GM21529 (cell line): Measurements from ENCODE around the gene E2F6.
"Not testable (repeated sequence)": the region's sequence is repeated elsewhere in the genome, so short reads cannot be mapped to it uniquely, and the experiment has no call there.

Experiments
- ATAC-seq: cut with Tn5 transposase; IDR thresholded peaks from one replicate; pipeline ENCODE4 v1.9.1; 2021; ENCODE audit not compliant: unreplicated experiment

Gene E2F6

GRCh38 chr2:11416931-11417330, 49.0 kb downstream of the E2F6 start:
- no peak for ATAC-seq

GRCh38 chr2:11416186-11416585, 49.8 kb downstream of the E2F6 start:
- no peak for ATAC-seq

DNA sequence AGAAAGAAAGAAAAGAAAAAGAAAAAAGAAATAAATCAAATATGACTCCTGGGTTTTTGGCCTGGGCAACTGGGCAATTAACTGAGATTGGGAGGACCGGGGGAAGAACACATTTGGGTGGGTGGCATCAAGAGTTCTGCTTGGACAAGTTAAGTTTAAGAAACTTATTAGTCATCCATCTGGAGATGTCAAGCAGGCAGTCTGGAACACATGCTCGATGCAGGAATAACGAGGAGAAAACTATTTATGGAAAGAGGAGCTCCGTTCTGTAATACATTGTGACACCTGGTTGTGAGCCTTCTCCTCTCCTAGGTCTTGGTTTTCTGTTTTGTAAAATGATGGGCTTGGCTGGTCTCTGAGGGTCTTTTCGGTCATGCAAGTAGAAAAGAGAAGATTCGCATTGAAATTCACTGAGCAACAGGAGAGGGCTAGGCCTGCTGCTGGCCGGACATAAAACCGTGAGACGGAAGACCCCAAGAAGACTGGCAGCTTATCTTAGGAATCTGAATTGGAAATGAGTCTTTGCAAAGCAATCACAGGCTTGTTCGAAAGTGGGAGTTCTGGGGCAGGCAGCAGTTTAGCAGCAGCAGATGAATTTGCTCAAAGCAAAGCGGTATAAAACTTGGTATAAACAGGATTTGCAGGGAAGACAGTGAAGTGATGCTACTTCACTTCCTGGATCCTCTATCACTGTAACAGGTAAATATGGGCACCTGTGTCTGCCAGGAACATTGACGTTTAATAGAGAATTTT, 51.4 kb downstream of the E2F6 start:
- no peak for ATAC-seq

DNA sequence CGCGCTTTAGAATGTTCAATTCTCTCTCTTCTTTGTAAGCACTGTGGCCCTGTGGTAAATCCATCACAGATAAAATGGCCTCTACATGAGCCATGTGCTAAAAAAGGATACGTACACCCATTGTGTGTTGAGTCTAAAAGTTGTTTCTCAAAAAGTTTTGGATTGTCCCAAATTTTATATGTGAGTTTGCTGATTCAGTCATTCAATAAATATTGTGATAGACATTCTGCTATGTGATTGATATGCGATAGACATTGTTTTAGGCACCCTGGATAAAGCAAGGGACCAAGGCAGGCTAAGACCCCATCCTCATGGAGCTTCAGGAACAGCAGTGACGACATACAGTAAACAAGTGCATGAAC, 53.5 kb downstream of the E2F6 start:
- ATAC-seq = no peak

DNA sequence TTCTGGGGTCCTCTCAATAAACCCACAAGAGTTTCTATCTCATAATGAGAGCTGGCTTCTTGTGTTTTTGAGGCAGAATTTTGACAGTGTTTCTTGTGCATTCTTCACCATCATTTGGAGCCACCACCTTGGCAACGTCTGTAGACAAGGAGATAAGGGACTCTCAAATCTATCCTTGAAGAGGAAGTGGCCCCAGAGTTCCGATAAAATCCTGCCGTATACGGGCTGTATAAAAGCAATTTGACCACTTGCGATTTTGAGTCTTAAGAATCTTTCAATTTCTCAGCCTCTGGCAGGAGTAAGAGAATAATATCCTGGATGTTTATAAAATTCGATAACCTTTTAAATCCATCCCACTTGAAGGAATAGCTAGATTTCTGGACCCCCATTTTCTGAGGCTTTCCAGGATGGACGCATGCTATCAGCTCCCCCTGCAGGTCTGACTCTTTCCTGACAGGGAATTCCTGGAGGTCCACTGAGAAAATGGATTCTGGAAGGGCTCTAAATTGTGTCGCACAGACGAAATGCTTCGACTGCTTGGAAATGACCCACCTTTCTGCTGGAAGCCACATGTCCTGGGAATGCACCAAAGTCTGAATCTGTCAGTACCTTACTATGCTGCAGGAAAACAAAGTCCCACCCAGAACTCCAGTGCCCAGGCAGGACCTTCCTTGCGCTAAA, 54.1 kb downstream of the E2F6 start:
- ATAC-seq = no peak

DNA sequence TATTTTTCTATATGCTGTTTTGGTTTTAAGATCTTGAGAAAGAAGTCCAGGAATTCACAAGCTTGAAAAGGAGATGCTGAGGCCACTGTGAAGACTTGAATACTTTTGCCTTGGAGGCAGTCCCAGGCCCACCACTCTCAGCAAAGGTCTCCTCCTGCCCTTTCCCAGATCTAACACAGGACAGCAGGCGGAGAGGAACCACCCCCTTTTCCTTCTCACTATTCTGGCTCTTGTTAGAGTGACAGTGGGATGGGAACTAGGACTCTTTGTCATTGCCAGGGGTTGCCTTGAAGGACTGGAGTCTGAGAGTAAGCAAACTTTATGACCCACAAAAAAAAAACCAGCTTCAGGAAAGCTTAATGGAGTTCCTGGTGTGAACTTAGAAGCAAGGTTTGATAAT, 54.7 kb downstream of the E2F6 start:
- ATAC-seq = no peak

GRCh38 chr2:11410101-11410500, 55.9 kb downstream of the E2F6 start:
- ATAC-seq = no peak

DNA sequence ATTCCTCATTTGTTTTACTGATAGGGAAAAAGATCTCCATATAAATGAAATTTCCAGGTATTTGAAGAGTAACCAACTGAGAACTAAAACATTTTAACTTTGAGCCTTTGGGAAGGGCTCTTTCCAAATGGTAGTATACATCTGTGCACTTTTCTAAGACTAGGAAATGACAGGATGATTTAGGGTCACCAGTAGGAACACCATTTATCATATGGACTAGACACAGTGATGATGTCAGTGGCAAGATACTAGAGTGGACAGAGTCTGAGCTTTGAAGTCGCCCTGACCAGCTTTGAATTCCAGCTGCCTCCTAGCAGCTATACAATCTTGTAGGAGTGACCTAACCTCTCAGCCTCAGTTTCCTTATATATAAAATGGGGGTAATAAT, 56.4 kb downstream of the E2F6 start:
- ATAC-seq = no peak

GRCh38 chr2:11408959-11409571, 56.9 kb downstream of the E2F6 start:
- no peak for ATAC-seq

DNA sequence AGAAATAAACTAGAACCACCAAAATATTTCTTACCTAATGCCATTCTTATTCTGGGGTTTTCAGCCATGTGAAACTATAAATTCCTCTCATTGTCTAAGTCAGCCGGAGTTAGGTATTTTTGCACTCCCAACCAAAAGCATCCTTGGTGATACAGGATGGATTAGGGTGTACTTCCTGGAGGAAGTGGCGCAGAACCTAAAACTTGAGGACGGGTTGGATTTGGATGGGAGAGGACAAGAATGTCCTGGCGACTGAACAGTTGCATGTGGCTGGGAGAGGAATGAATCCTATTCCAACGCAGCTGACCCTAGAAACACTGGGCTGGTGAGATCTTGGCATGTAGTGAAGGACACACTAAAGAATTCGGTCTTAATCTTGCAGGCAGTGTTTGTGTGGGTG, 58.5 kb downstream of the E2F6 start:
- no peak for ATAC-seq

GRCh38 chr2:11406958-11407381, 59.0 kb downstream of the E2F6 start:
- no peak for ATAC-seq

DNA sequence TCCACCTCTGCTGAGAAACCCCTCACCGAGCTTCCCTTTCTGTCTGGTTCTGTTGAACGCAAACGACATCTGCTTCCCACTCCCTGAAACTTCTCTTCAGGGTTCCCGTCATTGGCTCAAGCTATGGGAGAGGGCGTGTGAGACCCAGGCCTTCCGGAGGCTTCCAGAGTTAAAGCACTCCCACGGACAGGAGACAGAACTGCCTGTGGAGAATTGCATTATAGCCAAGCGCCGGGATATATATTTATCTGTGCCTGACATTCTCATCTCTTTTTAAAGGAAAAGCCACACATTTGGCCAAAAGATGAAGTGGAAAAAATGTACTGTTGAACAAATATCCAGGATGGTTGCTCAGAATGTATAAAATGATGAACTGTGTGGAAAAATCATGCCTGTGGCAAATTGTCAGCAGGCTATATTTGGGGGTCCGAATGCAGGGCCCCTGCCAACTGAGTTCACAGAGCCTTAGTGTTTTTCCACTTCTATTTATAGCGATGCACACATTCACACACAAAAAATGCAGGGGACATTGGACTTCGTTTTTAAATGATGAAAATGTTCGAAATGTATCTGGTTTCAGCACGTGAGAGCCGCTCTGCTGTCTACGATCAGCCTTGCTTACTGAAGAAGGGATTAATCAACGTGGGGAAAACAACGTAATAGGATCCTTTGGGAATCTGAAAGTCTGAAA, 59.5 kb downstream of the E2F6 start:
- no peak for ATAC-seq

DNA sequence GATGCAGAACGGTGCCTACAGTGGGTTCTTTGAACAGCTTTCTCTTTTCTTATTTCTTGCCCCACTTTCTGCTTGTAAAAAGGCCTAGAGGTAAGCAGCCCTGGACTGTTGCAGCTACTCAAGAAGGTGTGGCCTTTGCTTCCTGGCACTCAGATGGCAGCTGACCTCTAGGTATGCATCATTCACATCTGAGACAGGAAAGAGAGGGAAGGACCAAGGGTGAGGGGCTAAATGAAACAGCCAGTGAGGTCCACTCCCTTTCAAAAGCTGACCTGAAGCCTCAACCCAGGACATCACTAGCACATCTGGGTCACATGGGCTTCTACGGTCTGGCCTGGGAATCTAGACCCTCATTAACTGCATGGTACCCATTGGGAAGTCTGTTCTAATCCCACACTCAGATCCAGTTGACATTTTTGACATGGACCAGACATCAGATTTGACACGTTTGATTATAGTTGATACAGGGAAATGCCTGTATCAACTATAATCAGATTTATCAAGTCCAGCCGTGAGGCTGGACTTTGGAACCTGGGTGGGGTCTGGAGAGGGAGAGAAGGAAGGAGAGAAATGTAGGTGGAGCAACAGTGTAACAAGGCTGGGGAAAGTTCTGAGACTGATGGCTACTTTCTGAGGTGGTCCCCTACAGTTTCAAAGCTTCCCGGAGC, 60.2 kb downstream of the E2F6 start:
- ATAC-seq = no peak

DNA sequence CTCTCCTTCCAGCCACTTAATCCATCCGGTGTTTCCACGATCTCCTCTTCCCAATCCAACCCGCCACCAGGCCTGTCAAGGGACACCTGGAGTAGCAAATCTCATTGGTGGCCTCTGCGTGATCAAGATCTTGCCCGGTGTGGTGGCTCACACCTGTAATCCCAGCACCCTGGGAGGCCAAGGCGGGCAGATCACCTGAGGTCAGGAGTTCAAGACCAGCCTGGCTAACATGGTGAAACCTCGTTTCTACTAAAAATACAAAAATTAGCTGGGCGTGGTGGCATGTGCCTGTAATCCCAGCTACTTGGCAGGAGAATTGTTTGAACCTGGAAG, 60.9 kb downstream of the E2F6 start:
- not testable (repeated sequence) for ATAC-seq

- ATAC-seq = no peak
Observed at GRCh38 chr2:11404376-11405073, 61.4 kb downstream of the E2F6 start.

DNA sequence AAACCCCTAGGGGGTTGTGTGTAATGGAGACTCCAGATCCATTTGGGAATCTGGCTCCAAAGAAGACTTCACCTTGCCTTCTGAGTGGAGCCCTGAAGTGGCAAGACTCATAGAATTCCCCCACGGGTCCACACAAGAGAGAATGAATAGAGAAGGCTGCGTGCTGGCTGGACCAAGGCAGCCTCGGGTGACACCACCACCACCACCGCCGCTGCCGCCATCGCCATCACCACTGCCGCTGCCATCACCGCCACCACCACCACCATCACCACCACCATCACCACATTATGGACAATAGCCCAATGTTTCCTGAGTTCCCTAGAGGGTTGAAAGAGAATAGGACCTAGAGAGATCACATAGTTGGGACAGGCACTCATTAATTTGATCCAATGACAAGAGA, 63.5 kb downstream of the E2F6 start:
- no peak for ATAC-seq

GRCh38 chr2:11399438-11399762, 66.6 kb downstream of the E2F6 start:
- ATAC-seq = no peak

- no peak for ATAC-seq
Observed at GRCh38 chr2:11398750-11399437, 67.1 kb downstream of the E2F6 start.

GRCh38 chr2:11397513-11397912, 68.4 kb downstream of the E2F6 start:
- no peak for ATAC-seq
